B cell (primary cell): ENCODE data around the gene SLC22A12. TPM values are rescaled to one million over a fixed set of nuclear protein-coding genes. Genes with fewer than 3 reads are reported as not detected.

ENCODE experiments used
- ATAC-seq: fragments of 200-7000 bp; cut with Tn5 transposase; one replicate; pipeline ENCODE4 v1.10.0; 2021; ENCODE audit warnings: low read depth, mild to moderate bottlenecking, moderate number of reproducible peaks, moderate library complexity
- CTCF ChIA-PET: fragments of 350-600 bp; sonication (Branson Sonifier 250); formaldehyde crosslinking; loops from one replicate; lab custom pipeline; 2021; ENCODE audit warnings: antibody characterized with exemption, inconsistent platforms; lab: Charles Lee
- POLR2A ChIA-PET: fragments of 350-600 bp; sonication (Branson Sonifier 250); formaldehyde crosslinking; loops from one replicate; lab custom pipeline; 2021; ENCODE audit warnings: antibody characterized with exemption; lab: Charles Lee
- DNase-seq: peaks from one replicate; pipeline ENCODE4 v3.0.0; 2013
- H2AFZ ChIP-seq: 2 replicates; pipeline ENCODE4 v1.6.1; 2012; ENCODE audit warnings: mild to moderate bottlenecking, low read depth, low read length; ENCODE audit not compliant: insufficient read depth, poor library complexity, severe bottlenecking
- H3K27ac ChIP-seq, 2 donors: 1 replicate in 1 of 2; 2 replicates in 1 of 2; pipeline ENCODE4 v1.5.1; 2012 to 2013; ENCODE audit warnings: low read length in 2 of 2, mild to moderate bottlenecking in 2 of 2, moderate library complexity in 1 of 2
- H3K27me3 ChIP-seq, 4 experiments: fragments of 200-600 bp in 1 of 4; sonication (generic) in 1 of 4; replicated peaks in 1 of 4; 1 replicate in 2 of 4; 2 replicates in 2 of 4; pipeline versions ENCODE4 v1.6.1 to v1.7.0; 2013 to 2016; ENCODE audit warnings: low read length in 3 of 4, mild to moderate bottlenecking in 2 of 4, mixed read lengths in 1 of 4, moderate library complexity in 1 of 4; ENCODE audit not compliant: insufficient read depth in 4 of 4, control insufficient read depth in 3 of 4; ENCODE audit errors: control extremely low read depth in 1 of 4
- H3K36me3 ChIP-seq, 2 experiments: replicated peaks in 1 of 2; 1 replicate in 1 of 2; 2 replicates in 1 of 2; pipeline versions ENCODE4 v1.6.1 to v1.7.1; 2013; ENCODE audit warnings: low read length in 1 of 2; ENCODE audit not compliant: insufficient read depth in 2 of 2, control insufficient read depth in 1 of 2; ENCODE audit errors: control extremely low read depth in 1 of 2, extremely low read depth in 1 of 2
- H3K4me1 ChIP-seq, 2 donors: fragments of 200-600 bp in 1 of 2; sonication (generic) in 1 of 2; 1 replicate in 1 of 2; 2 replicates in 1 of 2; pipeline versions ENCODE4 v1.5.1 to v1.6.1; 2013 to 2017; ENCODE audit warnings: low read length in 2 of 2; ENCODE audit not compliant: control insufficient read depth in 2 of 2, insufficient read depth in 2 of 2
- H3K4me2 ChIP-seq: replicated peaks from 2 replicates; pipeline ENCODE3; 2012; ENCODE audit warnings: mild to moderate bottlenecking, low read depth, low read length; ENCODE audit not compliant: poor library complexity, severe bottlenecking
- H3K4me3 ChIP-seq, 5 experiments: fragments of 200-600 bp in 1 of 5; sonication (generic) in 1 of 5; 1 replicate in 3 of 5; 2 replicates in 2 of 5; pipeline versions ENCODE4 v1.5.1 to v1.7.0; 2011 to 2016; ENCODE audit warnings: low read length in 4 of 5, mild to moderate bottlenecking in 4 of 5, low read depth in 2 of 5, control low read depth in 1 of 5, moderate library complexity in 1 of 5; ENCODE audit not compliant: insufficient read depth in 1 of 5; ENCODE audit errors: control extremely low read depth in 1 of 5, extremely low read depth in 1 of 5
- H3K79me2 ChIP-seq: fragments of 200-600 bp; sonication (generic); one replicate; pipeline ENCODE4 v1.6.0; 2016; ENCODE audit warnings: low read length; ENCODE audit not compliant: control insufficient read depth, insufficient read depth
- H3K9ac ChIP-seq: fragments of 200-600 bp; sonication (generic); 2 replicates; pipeline ENCODE4 v1.6.1; 2017; ENCODE audit warnings: mild to moderate bottlenecking, low read length, moderate library complexity
- H3K9me3 ChIP-seq, 3 donors: one replicate each; pipeline versions ENCODE4 v1.6.1 to v1.7.1; 2013; ENCODE audit warnings: low read length in 2 of 3; ENCODE audit not compliant: control insufficient read depth in 2 of 3, insufficient read depth in 1 of 3; ENCODE audit errors: control extremely low read depth in 1 of 3
- H4K20me1 ChIP-seq: 2 replicates; pipeline ENCODE4 v1.6.0; 2012; ENCODE audit warnings: mild to moderate bottlenecking, low read length; ENCODE audit not compliant: insufficient read depth, control insufficient read depth, poor library complexity, severe bottlenecking
- H3K27ac Mint-ChIP-seq: one replicate; pipeline ENCODE4 v1.8.0; 2021; ENCODE audit warnings: mixed read lengths
- H3K27me3 Mint-ChIP-seq: one replicate; pipeline ENCODE4 v1.8.0; 2021; ENCODE audit warnings: mixed read lengths
- H3K4me1 Mint-ChIP-seq: one replicate; pipeline ENCODE4 v1.8.0; 2021; ENCODE audit warnings: mixed read lengths
- H3K4me3 Mint-ChIP-seq: one replicate; pipeline ENCODE4 v1.8.0; 2021; ENCODE audit warnings: mixed read lengths
- H3K9me3 Mint-ChIP-seq: one replicate; pipeline ENCODE4 v1.8.0; 2022; ENCODE audit warnings: mixed read lengths; ENCODE audit not compliant: insufficient read depth
- EZH2 ChIP-seq: IDR thresholded peaks from 2 replicates; pipeline ENCODE4 v1.6.1; 2012; ENCODE audit warnings: borderline replicate concordance, low read depth, mild to moderate bottlenecking, moderate library complexity, low read length; ENCODE audit not compliant: insufficient read depth, poor library complexity, severe bottlenecking
- WGBS: methylation state at CpG from one replicate; pipeline ENCODE4 v1.1.5; 2013; ENCODE audit warnings: missing lambda C conversion rate; ENCODE audit not compliant: insufficient coverage; 5-methylcytosine and 5-hydroxymethylcytosine counted together
- intact Hi-C: fragments of 100-400 bp; cut with micrococcal nuclease; formaldehyde crosslinking; loops from one replicate; pipeline ENCODE4 v1.10.0; 2022
- polyA plus RNA-seq: library from polyadenylated mRNA; depleted of rRNA; stranded (reverse); fragments of >200 nt; gene quantifications from 2 replicates; pipeline ENCODE4 v1.2.3, GENCODE V29; 2012
- total RNA-seq, 2 donors: library from RNA; stranded (reverse); fragments of 120-200 nt in 1 of 2; gene quantifications; 1 replicate in 1 of 2; 2 replicates in 1 of 2; pipeline versions ENCODE4 v1.2.3 to v1.2.4, GENCODE V29; 2013 to 2022
- TF ChIP-seq, protein P1 (sequence below): fragments of 200-600 bp; IDR thresholded peaks from one replicate; pipeline ENCODE4 v1.8.0; 2022; ENCODE audit warnings: antibody characterized with exemption, mild to moderate bottlenecking

The SLC22A12 gene
- total and polyA plus RNA-seq, 2 donors (not counting 1 experiment from before 2014, with no cell fraction given): not detected

DNA sequence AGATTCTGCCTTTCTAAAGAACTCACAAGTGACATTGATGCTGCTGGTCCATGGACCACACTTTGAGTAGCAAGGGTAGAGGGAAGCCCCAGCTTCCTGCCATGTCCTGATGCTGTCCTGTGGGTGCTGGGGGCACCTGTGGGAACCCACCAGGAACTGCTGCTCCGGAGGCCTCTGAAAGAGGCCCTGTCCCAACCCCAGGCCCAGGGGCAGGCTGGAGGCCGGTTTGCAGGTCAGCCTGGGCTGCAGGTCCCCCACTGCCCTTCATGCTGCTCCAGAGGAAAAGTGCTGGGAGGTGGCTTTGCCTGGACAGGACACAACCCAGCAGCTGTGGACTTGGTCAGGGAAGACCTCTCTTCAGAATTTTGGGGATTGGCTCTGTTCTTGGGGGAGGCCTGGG, 44.8 kb upstream of the SLC22A12 start:
- DNase-seq (no peak), ATAC-seq (no peak)
- Histone ChIP-seq H2AFZ (no peak overlapping the region), H3K36me3 (no peaks in the 10 kb centered on the region), H3K9ac (no peak overlapping the region), H3K27ac (no peak overlapping the region), H3K27me3 (no peaks in the 10 kb centered on the region), H3K9me3 (no peaks in the 10 kb centered on the region), H3K4me3 (no peak overlapping the region), H3K79me2 (no peaks in the 10 kb centered on the region), H3K4me2 (no peak overlapping the region), H3K4me1 (no peaks in the 10 kb centered on the region), H4K20me1 (no peaks in the 10 kb centered on the region)
- 67% methylated on average over 1 of the region's 2 CpGs for WGBS
- intact Hi-C loops: no loop called here
- no peak overlapping the region for H3K27ac Mint-ChIP-seq
- ChIA-PET POLR2A (no interaction called here), CTCF (interaction anchor here (0.7 kb wide), 1 partner anchor 1969 kb away, joined by 3 read pairs; no protein-coding TSS in a partner anchor)
- no peak for TF ChIP-seq EZH2
- TF ChIP-seq, protein P1, sequence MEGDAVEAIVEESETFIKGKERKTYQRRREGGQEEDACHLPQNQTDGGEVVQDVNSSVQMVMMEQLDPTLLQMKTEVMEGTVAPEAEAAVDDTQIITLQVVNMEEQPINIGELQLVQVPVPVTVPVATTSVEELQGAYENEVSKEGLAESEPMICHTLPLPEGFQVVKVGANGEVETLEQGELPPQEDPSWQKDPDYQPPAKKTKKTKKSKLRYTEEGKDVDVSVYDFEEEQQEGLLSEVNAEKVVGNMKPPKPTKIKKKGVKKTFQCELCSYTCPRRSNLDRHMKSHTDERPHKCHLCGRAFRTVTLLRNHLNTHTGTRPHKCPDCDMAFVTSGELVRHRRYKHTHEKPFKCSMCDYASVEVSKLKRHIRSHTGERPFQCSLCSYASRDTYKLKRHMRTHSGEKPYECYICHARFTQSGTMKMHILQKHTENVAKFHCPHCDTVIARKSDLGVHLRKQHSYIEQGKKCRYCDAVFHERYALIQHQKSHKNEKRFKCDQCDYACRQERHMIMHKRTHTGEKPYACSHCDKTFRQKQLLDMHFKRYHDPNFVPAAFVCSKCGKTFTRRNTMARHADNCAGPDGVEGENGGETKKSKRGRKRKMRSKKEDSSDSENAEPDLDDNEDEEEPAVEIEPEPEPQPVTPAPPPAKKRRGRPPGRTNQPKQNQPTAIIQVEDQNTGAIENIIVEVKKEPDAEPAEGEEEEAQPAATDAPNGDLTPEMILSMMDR: no peak
- peaks cover 19% of the 10 kb centered on the region for H3K27me3 Mint-ChIP-seq
- H3K4me3 Mint-ChIP-seq: no peak overlapping the region
- H3K9me3 Mint-ChIP-seq: no peaks in the 10 kb centered on the region
- no peaks in the 10 kb centered on the region for H3K4me1 Mint-ChIP-seq

DNA sequence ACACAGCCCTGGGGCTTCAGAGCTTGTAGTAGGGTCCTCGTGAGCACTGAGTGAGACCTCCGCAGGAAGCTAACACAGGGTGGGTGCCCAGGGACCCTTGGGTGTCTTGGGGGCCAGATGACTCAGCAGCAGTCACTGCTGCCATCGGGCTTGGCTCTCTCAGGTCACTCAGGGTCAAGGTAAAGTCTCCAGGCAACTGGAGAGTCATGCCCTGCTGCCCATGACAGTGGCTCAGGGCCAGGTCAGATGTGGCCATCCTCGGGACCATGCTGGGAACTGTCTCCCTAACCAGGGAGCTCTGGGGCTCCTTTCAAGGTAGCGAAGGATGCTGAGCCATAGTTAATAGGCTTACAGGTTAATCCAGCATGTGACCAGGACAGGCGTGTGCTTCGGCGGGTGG, 44.4 kb upstream of the SLC22A12 start:
- no peak for TF ChIP-seq EZH2
- TF ChIP-seq, protein P1: no peak
- H3K36me3 ChIP-seq: no peaks in the 10 kb centered on the region
- H3K4me3 ChIP-seq: no peak overlapping the region
- no peaks in the 10 kb centered on the region for H3K9me3 ChIP-seq
- no peaks in the 10 kb centered on the region for H3K27me3 ChIP-seq
- H4K20me1 ChIP-seq: no peaks in the 10 kb centered on the region
- ChIA-PET POLR2A (no interaction called here), CTCF (interaction anchor here (0.7 kb wide), 1 partner anchor 1968 kb away, joined by 3 read pairs; no protein-coding TSS in a partner anchor)
- DNase-seq (no peak), ATAC-seq (no peak)
- no peak overlapping the region for H3K27ac ChIP-seq
- H3K9me3 Mint-ChIP-seq: no peaks in the 10 kb centered on the region
- H3K4me1 Mint-ChIP-seq: no peaks in the 10 kb centered on the region
- H2AFZ ChIP-seq: no peak overlapping the region
- 96% methylated on average over 8 of the region's 8 CpGs for WGBS
- no peaks in the 10 kb centered on the region for H3K79me2 ChIP-seq
- H3K4me1 ChIP-seq: no peaks in the 10 kb centered on the region
- no peak overlapping the region for H3K4me2 ChIP-seq
- H3K4me3 Mint-ChIP-seq: no peak overlapping the region
- H3K27me3 Mint-ChIP-seq: peaks cover 16% of the 10 kb centered on the region
- no peak overlapping the region for H3K9ac ChIP-seq
- intact Hi-C loops: no loop called here
- no peak overlapping the region for H3K27ac Mint-ChIP-seq
